Measurements from ENCODE around the gene TMPRSS13.

DNA sequence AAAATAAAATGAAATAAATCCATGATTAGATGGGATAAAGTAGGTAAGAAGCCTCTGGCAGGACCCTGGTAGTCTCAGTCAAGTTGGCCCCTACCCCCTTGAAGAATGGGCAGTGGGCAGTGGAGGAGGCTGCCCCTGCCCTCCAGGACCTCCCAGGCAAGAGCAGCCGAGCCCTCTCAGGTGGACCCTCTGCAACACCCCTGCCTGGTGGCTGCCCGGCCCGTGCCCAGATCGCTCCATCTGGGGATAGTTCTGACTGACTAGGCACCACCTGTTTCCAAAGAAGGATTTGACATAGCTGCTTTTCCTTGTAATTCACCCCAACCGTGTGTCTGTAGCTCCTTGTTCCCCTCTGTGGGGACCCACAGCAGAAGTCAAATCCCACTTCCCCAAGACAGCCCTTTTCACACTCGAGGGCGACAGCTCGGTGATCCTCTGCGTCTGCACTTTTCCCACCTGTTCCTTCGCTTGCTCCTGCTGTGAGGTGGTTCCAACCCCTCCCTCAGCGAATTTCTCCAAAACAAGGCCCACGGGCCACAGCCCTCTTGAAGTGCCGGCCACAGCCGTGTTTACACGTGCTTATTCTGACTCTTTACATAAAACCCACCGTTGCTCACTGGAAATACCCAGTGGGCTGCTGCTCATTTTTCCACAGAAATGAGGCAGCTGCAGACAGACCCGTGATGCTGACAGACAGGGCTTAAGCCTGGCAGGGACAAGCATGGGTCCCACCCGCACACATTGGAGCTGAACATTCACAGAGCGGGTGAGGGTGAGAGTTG, 5.5 kb upstream of the TMPRSS13 start:
- TF ChIP-seq, protein P1, sequence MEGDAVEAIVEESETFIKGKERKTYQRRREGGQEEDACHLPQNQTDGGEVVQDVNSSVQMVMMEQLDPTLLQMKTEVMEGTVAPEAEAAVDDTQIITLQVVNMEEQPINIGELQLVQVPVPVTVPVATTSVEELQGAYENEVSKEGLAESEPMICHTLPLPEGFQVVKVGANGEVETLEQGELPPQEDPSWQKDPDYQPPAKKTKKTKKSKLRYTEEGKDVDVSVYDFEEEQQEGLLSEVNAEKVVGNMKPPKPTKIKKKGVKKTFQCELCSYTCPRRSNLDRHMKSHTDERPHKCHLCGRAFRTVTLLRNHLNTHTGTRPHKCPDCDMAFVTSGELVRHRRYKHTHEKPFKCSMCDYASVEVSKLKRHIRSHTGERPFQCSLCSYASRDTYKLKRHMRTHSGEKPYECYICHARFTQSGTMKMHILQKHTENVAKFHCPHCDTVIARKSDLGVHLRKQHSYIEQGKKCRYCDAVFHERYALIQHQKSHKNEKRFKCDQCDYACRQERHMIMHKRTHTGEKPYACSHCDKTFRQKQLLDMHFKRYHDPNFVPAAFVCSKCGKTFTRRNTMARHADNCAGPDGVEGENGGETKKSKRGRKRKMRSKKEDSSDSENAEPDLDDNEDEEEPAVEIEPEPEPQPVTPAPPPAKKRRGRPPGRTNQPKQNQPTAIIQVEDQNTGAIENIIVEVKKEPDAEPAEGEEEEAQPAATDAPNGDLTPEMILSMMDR (IDR thresholded peaks at IDR 0.05), result no peak
- no peak for TF ChIP-seq POLR2A (IDR thresholded peaks at IDR 0.05)
